Loucy (cell line): Measurements from ENCODE around the gene ATP9A.

Experiments
- H2AFZ ChIP-seq: fragments of 200-600 bp; sonication (generic); 2 replicates; pipeline ENCODE4 v1.6.0; 2016; ENCODE audit warnings: antibody characterized with exemption, mild to moderate bottlenecking, low read length, moderate library complexity
- H3F3A ChIP-seq: fragments of 200-600 bp; 2 replicates; pipeline ENCODE4 v1.6.0; 2016; ENCODE audit warnings: antibody characterized with exemption, low read depth, mild to moderate bottlenecking
- H3K27me3 ChIP-seq: fragments of 200-600 bp; sonication (generic); 2 replicates; pipeline ENCODE4 v1.6.1; 2014; ENCODE audit warnings: low read length, mild to moderate bottlenecking; ENCODE audit not compliant: insufficient read depth, poor library complexity, severe bottlenecking
- H3K36me3 ChIP-seq: fragments of 200-600 bp; sonication (generic); 2 replicates; pipeline ENCODE4 v1.6.1; 2016; ENCODE audit warnings: low read length; ENCODE audit not compliant: insufficient read depth
- H3K4me1 ChIP-seq: fragments of 200-600 bp; sonication (generic); 2 replicates; pipeline ENCODE4 v1.5.1; 2014; ENCODE audit warnings: low read length, mild to moderate bottlenecking; ENCODE audit not compliant: insufficient read depth, poor library complexity, severe bottlenecking
- H3K4me2 ChIP-seq: fragments of 200-600 bp; sonication (generic); 2 replicates; pipeline ENCODE4 v1.6.0; 2014; ENCODE audit warnings: antibody characterized with exemption, low read length, low read depth, mild to moderate bottlenecking; ENCODE audit not compliant: poor library complexity, severe bottlenecking
- H3K4me3 ChIP-seq: fragments of 200-600 bp; sonication (generic); 2 replicates; pipeline ENCODE4 v1.5.1; 2014; ENCODE audit warnings: low read length, mild to moderate bottlenecking, mixed read lengths; ENCODE audit not compliant: poor library complexity, severe bottlenecking
- H3K79me2 ChIP-seq: fragments of 200-600 bp; sonication (generic); 2 replicates; pipeline ENCODE4 v1.6.1; 2014; ENCODE audit warnings: low read length; ENCODE audit not compliant: insufficient read depth
- H3K9ac ChIP-seq: fragments of 200-600 bp; sonication (generic); 2 replicates; pipeline ENCODE4 v1.6.0; 2014; ENCODE audit warnings: mild to moderate bottlenecking, low read depth, low read length, moderate library complexity; ENCODE audit not compliant: poor library complexity, severe bottlenecking
- H3K9me2 ChIP-seq: fragments of 200-600 bp; sonication (generic); replicated peaks from 2 replicates; pipeline ENCODE4 v1.6.1; 2016; ENCODE audit warnings: low read depth, low read length, mixed read lengths
- H3K9me3 ChIP-seq: fragments of 200-600 bp; sonication (generic); 2 replicates; pipeline ENCODE4 v1.6.1; 2014; ENCODE audit warnings: mild to moderate bottlenecking, antibody characterized with exemption, low read length, low read depth; ENCODE audit not compliant: insufficient read depth
- H4K20me1 ChIP-seq: fragments of 200-600 bp; sonication (generic); 2 replicates; pipeline ENCODE4 v1.6.0; 2014; ENCODE audit warnings: antibody characterized with exemption, low read length, mild to moderate bottlenecking; ENCODE audit not compliant: insufficient read depth, poor library complexity, severe bottlenecking
- CTCF ChIP-seq: fragments of 200-600 bp; sonication (generic); conservative IDR thresholded peaks from 2 replicates; pipeline ENCODE4 v1.5.1; 2014; ENCODE audit warnings: mild to moderate bottlenecking, antibody characterized with exemption, low read length
- EZH2phosphoT487 ChIP-seq: fragments of 200-600 bp; IDR thresholded peaks from 2 replicates; pipeline ENCODE4 v1.6.1; 2018; ENCODE audit warnings: antibody characterized with exemption, mild to moderate bottlenecking, moderate library complexity, borderline replicate concordance

Gene ATP9A

GRCh38 chr20:51583073-51583472 lies 185.1 kb downstream of the ATP9A start:
- H3K9me2 ChIP-seq: no peaks in the 10 kb centered on the region
- H3K79me2 ChIP-seq: no peaks in the 10 kb centered on the region
- H3F3A ChIP-seq: no peaks in the 10 kb centered on the region
- H3K4me2 ChIP-seq: no peak overlapping the region
- no peak overlapping the region for H3K9ac ChIP-seq
- no peak for TF ChIP-seq EZH2phosphoT487
- no peak overlapping the region for H2AFZ ChIP-seq
- no peak overlapping the region for H3K4me3 ChIP-seq
- H4K20me1 ChIP-seq: no peaks in the 10 kb centered on the region
- no peaks in the 10 kb centered on the region for H3K36me3 ChIP-seq
- H3K4me1 ChIP-seq: peaks cover 10% of the 10 kb centered on the region
- no peaks in the 10 kb centered on the region for H3K27me3 ChIP-seq
- no peaks in the 10 kb centered on the region for H3K9me3 ChIP-seq

GRCh38 chr20:51581571-51581970 lies 186.6 kb downstream of the ATP9A start:
- Histone ChIP-seq H3K9ac (no peak overlapping the region), H3K27me3 (no peaks in the 10 kb centered on the region), H3K4me1 (peaks cover 10% of the 10 kb centered on the region), H3K4me3 (no peak overlapping the region), H3K36me3 (no peaks in the 10 kb centered on the region), H2AFZ (no peak overlapping the region), H3K9me3 (no peaks in the 10 kb centered on the region), H3K79me2 (no peaks in the 10 kb centered on the region), H3K4me2 (no peak overlapping the region), H3F3A (no peaks in the 10 kb centered on the region), H4K20me1 (no peaks in the 10 kb centered on the region), H3K9me2 (no peaks in the 10 kb centered on the region)
- TF ChIP-seq CTCF: no peak
- TF ChIP-seq EZH2phosphoT487: no peak

DNA sequence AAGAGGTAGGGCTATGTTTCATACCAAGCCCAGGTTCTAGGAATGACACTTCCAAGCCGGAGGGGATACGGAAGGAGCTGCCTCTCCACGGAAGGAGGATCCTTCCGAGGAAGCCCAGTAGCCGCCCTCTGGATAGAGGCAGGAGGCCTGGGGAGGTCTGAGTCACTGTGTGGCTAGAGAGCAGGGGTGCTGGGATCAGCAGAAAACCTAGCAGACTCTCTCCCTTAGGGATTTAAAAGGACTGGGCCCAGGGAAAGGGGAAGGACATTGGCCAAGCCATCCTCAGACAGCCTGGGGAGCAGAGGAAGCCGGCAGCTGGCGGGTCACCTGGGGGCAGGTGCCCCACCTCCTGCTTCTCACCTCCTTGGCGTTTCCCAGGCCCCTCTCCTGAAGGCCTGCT lies 189.1 kb downstream of the ATP9A start:
- Histone ChIP-seq H3K9me3 (no peaks in the 10 kb centered on the region; the same call in 1 of the 2 replicates), H3F3A (no peaks in the 10 kb centered on the region), H4K20me1 (no peaks in the 10 kb centered on the region), H2AFZ (no peak overlapping the region), H3K4me3 (no peak overlapping the region), H3K79me2 (no peaks in the 10 kb centered on the region), H3K9me2 (no peaks in the 10 kb centered on the region), H3K9ac (no peak overlapping the region), H3K36me3 (no peaks in the 10 kb centered on the region), H3K4me2 (no peak overlapping the region), H3K4me1 (no peaks in the 10 kb centered on the region), H3K27me3 (no peaks in the 10 kb centered on the region)
- no peak for TF ChIP-seq EZH2phosphoT487
- no peak for TF ChIP-seq CTCF

DNA sequence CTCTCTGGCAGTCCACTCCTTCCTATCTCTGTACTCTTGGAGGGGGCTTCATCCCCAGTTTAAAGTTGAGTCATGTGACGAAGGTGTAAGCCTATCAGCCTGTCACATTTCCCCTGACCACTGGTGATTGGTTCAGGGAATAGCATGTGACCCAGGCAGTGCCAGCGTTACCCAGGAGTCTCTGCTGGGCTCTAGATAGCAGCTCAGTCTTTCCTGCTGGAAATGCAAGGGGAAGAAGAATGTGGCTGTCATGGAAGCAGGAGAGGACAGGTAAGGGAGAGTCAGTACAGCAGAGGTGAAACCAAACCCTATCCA lies 190.1 kb downstream of the ATP9A start:
- TF ChIP-seq CTCF (no peak), EZH2phosphoT487 (no peak)
- no peaks in the 10 kb centered on the region for H3K79me2 ChIP-seq
- H3K4me2 ChIP-seq: no peak overlapping the region

More for the DNA sequence above, 190.1 kb downstream of the ATP9A start:
- Histone ChIP-seq H3K4me1 (no peaks in the 10 kb centered on the region), H3F3A (no peaks in the 10 kb centered on the region), H3K9me3 (no peaks in the 10 kb centered on the region; the same call in 1 of the 2 replicates), H3K9ac (no peak overlapping the region), H3K36me3 (no peaks in the 10 kb centered on the region), H3K4me3 (no peak overlapping the region), H3K27me3 (no peaks in the 10 kb centered on the region), H3K9me2 (no peaks in the 10 kb centered on the region), H2AFZ (no peak overlapping the region), H4K20me1 (no peaks in the 10 kb centered on the region)
